ENCODE results near the gene PHACTR2. TPM values are rescaled to one million over a fixed set of nuclear protein-coding genes. Genes with fewer than 3 reads are reported as not detected.

PHACTR2 gene
- polyA plus RNA-seq, 1 donor from 2014 or later = 3.2 TPM

DNA sequence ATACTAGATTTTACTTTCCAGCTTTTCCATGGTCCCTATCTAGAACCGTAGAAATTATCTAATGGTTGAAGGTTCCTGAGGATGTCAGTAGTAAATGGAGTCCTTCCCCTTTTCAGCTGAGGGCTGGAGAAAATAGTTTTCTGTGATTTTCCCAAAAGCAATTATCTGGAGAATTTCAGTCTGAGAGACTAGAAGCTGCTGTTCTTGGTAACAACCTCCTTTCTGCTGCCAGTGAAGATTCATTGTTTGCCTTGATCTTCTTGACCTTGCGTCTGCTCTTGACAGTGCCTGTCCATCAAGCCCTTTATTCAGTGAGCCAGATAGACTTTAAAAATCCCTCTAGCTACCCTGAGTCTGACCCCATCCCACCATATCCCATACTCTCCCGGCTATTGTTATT lies 73.1 kb downstream of the PHACTR2 start:
- no peaks in the 10 kb centered on the region for H3K4me1 Mint-ChIP-seq
- H3K4me3 Mint-ChIP-seq = no peak overlapping the region
- H3K27ac Mint-ChIP-seq = no peak overlapping the region
- H3K9me3 Mint-ChIP-seq = no peaks in the 10 kb centered on the region
- no peaks in the 10 kb centered on the region for H3K36me3 Mint-ChIP-seq
- H3K27me3 Mint-ChIP-seq = no peaks in the 10 kb centered on the region

GRCh38 chr6:143752459-143752858 lies 74.7 kb downstream of the PHACTR2 start:
- Mint-ChIP-seq H3K27me3 (no peaks in the 10 kb centered on the region), H3K27ac (no peak overlapping the region), H3K4me1 (no peaks in the 10 kb centered on the region), H3K9me3 (no peaks in the 10 kb centered on the region), H3K36me3 (peaks cover 3% of the 10 kb centered on the region), H3K4me3 (no peak overlapping the region)

GRCh38 chr6:143753678-143754077 lies 75.9 kb downstream of the PHACTR2 start:
- no peaks in the 10 kb centered on the region for H3K4me1 Mint-ChIP-seq
- peaks cover 7% of the 10 kb centered on the region for H3K36me3 Mint-ChIP-seq
- no peak overlapping the region for H3K27ac Mint-ChIP-seq
- no peaks in the 10 kb centered on the region for H3K27me3 Mint-ChIP-seq
- H3K9me3 Mint-ChIP-seq = no peaks in the 10 kb centered on the region
- no peak overlapping the region for H3K4me3 Mint-ChIP-seq

GRCh38 chr6:143754204-143754603 lies 76.4 kb downstream of the PHACTR2 start:
- Mint-ChIP-seq H3K27ac (no peak overlapping the region), H3K27me3 (no peaks in the 10 kb centered on the region), H3K36me3 (peaks cover 7% of the 10 kb centered on the region), H3K4me1 (no peaks in the 10 kb centered on the region), H3K4me3 (no peak overlapping the region), H3K9me3 (no peaks in the 10 kb centered on the region)

DNA sequence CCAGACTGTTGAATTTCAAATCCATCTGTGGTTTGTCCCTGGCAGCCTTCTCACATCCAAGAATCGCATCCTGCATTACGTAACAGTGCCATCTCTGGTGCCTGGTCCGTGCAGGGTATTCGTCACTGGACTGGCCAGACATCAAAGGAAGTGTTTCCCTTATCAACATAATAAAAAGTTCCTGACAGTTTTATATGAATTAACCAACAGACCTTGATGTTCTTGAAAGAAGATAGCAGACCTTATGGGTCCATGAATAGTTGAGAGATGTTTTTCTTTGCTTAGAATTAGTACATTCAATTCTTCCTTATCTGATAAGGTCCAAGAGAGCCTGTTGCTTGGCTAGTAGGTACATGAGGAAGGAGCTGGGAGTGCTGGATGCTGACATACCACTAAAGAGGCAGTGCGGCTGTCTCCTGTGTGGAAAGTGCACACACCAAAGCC lies 77.6 kb downstream of the PHACTR2 start:
- Mint-ChIP-seq H3K36me3 (peaks cover 7% of the 10 kb centered on the region), H3K9me3 (no peaks in the 10 kb centered on the region), H3K27me3 (no peaks in the 10 kb centered on the region), H3K27ac (no peak overlapping the region), H3K4me1 (no peaks in the 10 kb centered on the region), H3K4me3 (no peak overlapping the region)

DNA sequence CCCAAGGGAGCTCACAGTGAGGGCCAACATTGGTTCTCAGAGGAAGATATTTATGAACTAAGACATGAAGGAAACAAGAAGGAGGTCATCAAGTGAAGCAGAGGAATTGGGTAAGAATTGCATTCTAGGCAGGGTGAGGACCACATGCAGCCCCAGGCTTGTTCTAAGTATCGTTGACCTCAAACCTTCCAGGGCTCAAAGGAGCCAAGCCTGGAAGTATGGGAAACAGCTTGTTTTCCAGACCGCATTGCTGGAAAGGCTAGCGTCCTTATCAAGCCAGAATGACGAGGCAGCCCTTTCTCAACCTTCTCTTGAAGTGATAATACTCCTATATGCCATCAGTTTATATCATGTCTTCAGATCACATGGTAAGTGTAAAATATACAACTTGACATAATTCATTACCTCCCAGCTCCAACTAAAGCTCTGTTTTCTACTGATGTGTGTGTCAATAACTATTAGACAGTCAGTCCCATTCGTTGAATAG lies 79.6 kb downstream of the PHACTR2 start:
- Mint-ChIP-seq H3K9me3 (no peaks in the 10 kb centered on the region), H3K4me1 (no peaks in the 10 kb centered on the region), H3K36me3 (peaks cover 13% of the 10 kb centered on the region), H3K4me3 (peak overlapping the region in 1 of 4 donors; percentile 47), H3K27me3 (no peaks in the 10 kb centered on the region), H3K27ac (no peak overlapping the region)

GRCh38 chr6:143758551-143758950 lies 80.8 kb downstream of the PHACTR2 start:
- Mint-ChIP-seq H3K36me3 (peaks cover 15% of the 10 kb centered on the region), H3K27ac (no peak overlapping the region), H3K4me1 (no peaks in the 10 kb centered on the region), H3K27me3 (no peaks in the 10 kb centered on the region), H3K9me3 (no peaks in the 10 kb centered on the region), H3K4me3 (no peak overlapping the region)

DNA sequence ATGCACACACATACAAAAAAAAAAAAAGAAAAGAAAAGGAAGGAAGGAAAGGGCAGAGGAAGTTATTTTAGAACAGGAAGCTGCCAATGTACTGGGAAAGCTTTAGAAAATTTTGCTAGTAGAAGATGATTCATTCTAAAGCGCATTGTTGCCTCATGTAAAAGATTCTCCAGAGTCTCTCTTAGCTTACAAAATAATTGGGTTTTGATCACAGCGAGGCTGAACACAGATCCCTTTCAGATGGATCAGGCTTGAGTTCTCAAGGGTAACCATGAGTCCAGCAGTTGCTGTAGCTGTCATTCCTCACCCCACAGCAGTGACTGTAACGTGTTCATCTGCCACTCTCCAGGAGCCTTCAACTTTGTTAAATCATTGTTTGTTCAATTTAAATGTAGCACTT lies 81.9 kb downstream of the PHACTR2 start:
- H3K4me1 Mint-ChIP-seq = no peaks in the 10 kb centered on the region
- no peak overlapping the region for H3K4me3 Mint-ChIP-seq
- H3K9me3 Mint-ChIP-seq = no peaks in the 10 kb centered on the region
- no peaks in the 10 kb centered on the region for H3K27me3 Mint-ChIP-seq
- peak overlapping the region in 1 of 3 donors; percentile 78 for H3K27ac Mint-ChIP-seq
- peaks cover 15% of the 10 kb centered on the region for H3K36me3 Mint-ChIP-seq

- Mint-ChIP-seq H3K9me3 (no peaks in the 10 kb centered on the region), H3K36me3 (peaks cover 16% of the 10 kb centered on the region), H3K4me3 (no peak overlapping the region), H3K27ac (no peak overlapping the region), H3K4me1 (no peaks in the 10 kb centered on the region), H3K27me3 (no peaks in the 10 kb centered on the region)
Observed at GRCh38 chr6:143761074-143761473, 83.3 kb downstream of the PHACTR2 start.

GRCh38 chr6:143762126-143762525 lies 84.4 kb downstream of the PHACTR2 start:
- no peak overlapping the region for H3K4me3 Mint-ChIP-seq
- H3K9me3 Mint-ChIP-seq = no peaks in the 10 kb centered on the region
- no peak overlapping the region for H3K27ac Mint-ChIP-seq
- H3K36me3 Mint-ChIP-seq = peaks cover 18% of the 10 kb centered on the region
- H3K4me1 Mint-ChIP-seq = no peaks in the 10 kb centered on the region
- no peaks in the 10 kb centered on the region for H3K27me3 Mint-ChIP-seq

DNA sequence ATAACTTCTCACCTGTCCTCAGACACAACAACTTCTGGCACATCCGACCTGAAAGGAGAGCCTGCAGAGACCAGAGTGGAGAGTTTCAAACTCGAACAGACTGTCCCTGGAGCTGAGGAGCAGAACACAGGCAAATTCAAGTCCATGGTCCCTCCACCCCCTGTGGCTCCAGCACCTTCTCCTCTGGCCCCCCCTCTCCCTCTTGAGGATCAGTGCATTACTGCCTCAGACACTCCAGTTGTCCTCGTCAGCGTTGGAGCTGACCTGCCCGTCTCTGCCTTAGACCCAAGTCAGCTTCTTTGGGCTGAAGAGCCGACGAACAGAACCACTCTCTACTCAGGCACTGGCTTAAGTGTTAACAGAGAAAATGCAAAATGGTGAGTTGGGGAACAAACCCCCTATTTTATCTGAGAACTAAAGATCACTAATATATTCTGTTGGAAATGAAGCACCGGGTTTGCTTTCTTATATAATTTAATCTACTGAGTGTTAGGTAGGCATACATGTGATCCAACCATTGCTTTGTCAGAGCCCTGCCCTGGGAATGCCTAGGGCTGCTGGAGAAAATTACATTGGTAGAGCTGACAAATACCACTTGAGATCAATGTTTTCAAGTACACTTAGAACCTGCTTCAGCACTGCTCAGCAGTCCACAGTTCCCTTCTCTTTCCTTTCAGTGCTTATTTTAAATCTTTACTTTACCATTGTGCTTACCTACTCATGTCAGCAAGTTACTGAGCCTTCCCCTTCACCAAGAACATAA lies 87.8 kb downstream of the PHACTR2 start:
- no peak overlapping the region for H3K4me3 Mint-ChIP-seq
- no peaks in the 10 kb centered on the region for H3K9me3 Mint-ChIP-seq
- H3K36me3 Mint-ChIP-seq = peaks cover 21% of the 10 kb centered on the region
- no peak overlapping the region for H3K27ac Mint-ChIP-seq
- H3K27me3 Mint-ChIP-seq = no peaks in the 10 kb centered on the region
- H3K4me1 Mint-ChIP-seq = no peaks in the 10 kb centered on the region

DNA sequence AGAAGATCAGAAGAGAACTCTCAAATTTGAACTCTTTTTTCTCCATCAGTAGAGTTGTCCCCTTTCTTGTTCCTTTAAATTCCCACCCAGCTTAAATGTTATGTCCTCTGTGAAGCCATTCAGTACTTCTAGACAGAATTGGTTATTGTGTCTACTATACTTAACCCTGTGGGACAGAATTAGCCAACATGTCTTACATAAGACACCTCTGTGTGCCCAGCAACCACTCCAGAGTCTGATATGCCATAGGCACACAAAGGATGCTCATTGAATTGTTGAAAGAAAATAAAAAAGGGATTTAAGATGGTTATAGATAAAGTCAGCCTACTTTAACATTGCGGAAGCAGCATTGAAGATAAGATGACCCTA lies 88.4 kb downstream of the PHACTR2 start:
- Mint-ChIP-seq H3K9me3 (no peaks in the 10 kb centered on the region), H3K27ac (no peak overlapping the region), H3K27me3 (no peaks in the 10 kb centered on the region), H3K36me3 (peaks cover 21% of the 10 kb centered on the region), H3K4me1 (no peaks in the 10 kb centered on the region), H3K4me3 (no peak overlapping the region)

- Mint-ChIP-seq H3K4me3 (no peak overlapping the region), H3K36me3 (peaks cover 15% of the 10 kb centered on the region), H3K4me1 (no peaks in the 10 kb centered on the region), H3K9me3 (no peaks in the 10 kb centered on the region), H3K27ac (no peak overlapping the region), H3K27me3 (no peaks in the 10 kb centered on the region)
Observed at GRCh38 chr6:143767433-143767832, 89.7 kb downstream of the PHACTR2 start.

GRCh38 chr6:143772116-143773086 lies 94.6 kb downstream of the PHACTR2 start:
- Mint-ChIP-seq H3K36me3 (peaks cover 19% of the 10 kb centered on the region), H3K27me3 (no peaks in the 10 kb centered on the region), H3K4me3 (no peak overlapping the region), H3K4me1 (no peaks in the 10 kb centered on the region), H3K9me3 (no peaks in the 10 kb centered on the region), H3K27ac (no peak overlapping the region)

DNA sequence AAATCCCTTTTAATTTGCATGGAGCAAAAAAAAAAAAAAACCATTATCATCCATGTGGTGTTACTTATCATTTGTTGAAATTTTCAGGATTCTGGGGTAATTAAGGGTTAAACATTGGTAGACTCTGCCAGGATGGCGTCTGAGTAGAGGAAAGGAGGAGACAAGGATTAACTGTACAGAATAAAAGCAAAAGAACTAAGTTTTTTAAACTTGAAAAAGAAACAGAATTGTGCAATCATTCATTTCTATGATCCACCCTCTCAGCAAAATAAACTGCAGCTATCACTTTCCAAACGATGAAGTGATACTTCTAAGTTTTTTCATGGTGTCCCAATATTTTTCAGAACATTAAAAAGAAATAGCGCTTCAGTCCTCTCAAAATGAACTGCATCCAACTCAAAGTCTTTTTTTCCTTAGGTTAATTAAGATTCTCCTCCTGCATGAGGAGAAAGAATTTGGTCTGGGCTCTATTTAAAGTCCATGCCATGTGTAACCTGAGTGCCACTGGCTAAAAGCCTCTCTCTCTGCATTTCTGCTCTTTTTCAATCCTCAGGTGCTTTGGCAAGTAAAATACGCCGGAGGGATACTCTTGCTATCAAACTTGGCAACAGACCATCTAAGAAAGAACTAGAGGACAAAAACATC lies 95.9 kb downstream of the PHACTR2 start:
- H3K27me3 Mint-ChIP-seq = no peaks in the 10 kb centered on the region
- no peaks in the 10 kb centered on the region for H3K4me1 Mint-ChIP-seq
- peaks cover 18% of the 10 kb centered on the region for H3K36me3 Mint-ChIP-seq
- no peak overlapping the region for H3K4me3 Mint-ChIP-seq
- peak overlapping the region in 1 of 3 donors; percentile 19 for H3K27ac Mint-ChIP-seq
- no peaks in the 10 kb centered on the region for H3K9me3 Mint-ChIP-seq
